Stimulated activated CD4-positive, alpha-beta T cell treated with anti-CD3 and anti-CD28 coated beads, TNF-alpha, amount 100 ng/mL, for 1 hour (primary cell): ENCODE results near the gene CD247.
"Not testable (repeated sequence)": the region's sequence is repeated elsewhere in the genome, so short reads cannot be mapped to it uniquely, and the experiment has no call there.

ENCODE experiments used
- DNase-seq, 3 donors: peaks; one replicate each; pipeline ENCODE4 v3.0.0-alpha.2; 2020; ENCODE audit warnings: low read depth in 3 of 3, low spot score in 1 of 3

CD247 gene

GRCh38 chr1:167518331-167518700 lies at the start of gene CD247:
TSS of gene CD247 (minus strand) at chr1:167518529. CDS start at chr1:167518465, 64 bp downstream.
- peak; percentile 46 to 60 (median 51) for DNase-seq

GRCh38 chr1:167567663-167568062 lies 49.3 kb upstream of the CD247 start:
- no peak for DNase-seq

GRCh38 chr1:167566766-167567165 lies 48.4 kb upstream of the CD247 start:
- DNase-seq, result no peak

GRCh38 chr1:167565922-167566321 lies 47.6 kb upstream of the CD247 start:
- no peak for DNase-seq

GRCh38 chr1:167564612-167565270 lies 46.4 kb upstream of the CD247 start:
- DNase-seq, result no peak

- DNase-seq, result no peak
Measured at GRCh38 chr1:167563579-167564246, 45.4 kb upstream of the CD247 start.

- DNase-seq, result no peak
Measured at GRCh38 chr1:167562702-167563101, 44.4 kb upstream of the CD247 start.

GRCh38 chr1:167561753-167562152 lies 43.4 kb upstream of the CD247 start:
- DNase-seq, result no peak

- DNase-seq, result peak; percentile 42 to 59 (median 51)
Measured at GRCh38 chr1:167555971-167556714, 37.8 kb upstream of the CD247 start.

GRCh38 chr1:167555072-167555471 lies 36.7 kb upstream of the CD247 start:
- DNase-seq, result not testable (repeated sequence)

GRCh38 chr1:167554028-167554779 lies 35.9 kb upstream of the CD247 start:
- no peak for DNase-seq

- peak; percentile 64 to 82 (median 69) for DNase-seq
Measured at GRCh38 chr1:167553136-167554027, 35.1 kb upstream of the CD247 start, which contains the start of gene CREG1. TSS of gene CREG1 (minus strand) at chr1:167553762.

- no peak for DNase-seq
Measured at GRCh38 chr1:167551362-167551761, 33.0 kb upstream of the CD247 start.

- DNase-seq, result no peak
Measured at GRCh38 chr1:167548059-167548932, 30.0 kb upstream of the CD247 start.

GRCh38 chr1:167546935-167547334 lies 28.6 kb upstream of the CD247 start:
- DNase-seq, result no peak

GRCh38 chr1:167545349-167545748 lies 27.0 kb upstream of the CD247 start:
- no peak for DNase-seq

GRCh38 chr1:167544447-167545093 lies 26.2 kb upstream of the CD247 start:
- no peak for DNase-seq

GRCh38 chr1:167543199-167543990 lies 25.1 kb upstream of the CD247 start:
- DNase-seq, result no peak
